SK-N-MC (cell line): Measurements from ENCODE around the gene TRMT10A.

ENCODE experiments used
- DNase-seq: peaks from one replicate; pipeline ENCODE4 v3.0.0-alpha.2; 2011; ENCODE audit warnings: low read depth, low spot score
- H3K27ac ChIP-seq: fragments of 200-600 bp; sonication (generic); 2 replicates; pipeline ENCODE4 v1.5.1; 2016; ENCODE audit warnings: mixed run types
- H3K36me3 ChIP-seq: fragments of 200-600 bp; sonication (generic); 2 replicates; pipeline ENCODE4 v1.6.1; 2017; ENCODE audit warnings: antibody characterized with exemption, low read length, mixed read lengths; ENCODE audit not compliant: insufficient read depth
- H3K4me3 ChIP-seq: fragments of 200-600 bp; sonication (generic); 2 replicates; pipeline ENCODE4 v1.5.1; 2016
- H3K9ac ChIP-seq: fragments of 200-600 bp; sonication (generic); 2 replicates; pipeline ENCODE4 v1.8.0; 2017; ENCODE audit warnings: mixed run types, mixed read lengths; ENCODE audit not compliant: insufficient read length
- H3K9me3 ChIP-seq: fragments of 200-600 bp; sonication (generic); 2 replicates; pipeline ENCODE4 v1.6.1; 2017; ENCODE audit warnings: low read depth, mild to moderate bottlenecking, antibody characterized with exemption, low read length, moderate library complexity, mixed read lengths
- EZH2 ChIP-seq: fragments of 200-600 bp; sonication (generic); IDR thresholded peaks from one replicate; pipeline ENCODE4 v1.6.1; 2017; ENCODE audit warnings: antibody characterized with exemption
- FOXP2 ChIP-seq: optimal IDR thresholded peaks from 2 replicates; pipeline ENCODE3; 2011; ENCODE audit warnings: mild to moderate bottlenecking, moderate library complexity; ENCODE audit not compliant: insufficient read depth; ENCODE audit errors: extremely low read length, control extremely low read depth
- POLR2AphosphoS5 ChIP-seq: IDR thresholded peaks from 2 replicates; pipeline ENCODE4 v1.6.1; 2012; ENCODE audit warnings: mild to moderate bottlenecking, low read depth, low read length, borderline replicate concordance

TRMT10A gene

GRCh38 chr4:99504804-99505502 is 58.9 kb downstream of the TRMT10A start:
- Histone ChIP-seq H3K9me3 (no peaks in the 10 kb centered on the region), H3K36me3 (no peaks in the 10 kb centered on the region), H3K9ac (no peak overlapping the region), H3K4me3 (no peak overlapping the region), H3K27ac (no peak overlapping the region)
- no peak for DNase-seq
- no peak for TF ChIP-seq FOXP2
- TF ChIP-seq EZH2: no peak
- TF ChIP-seq POLR2AphosphoS5: no peak
